Measurements from ENCODE around the gene PTPRT. TPM values are rescaled to one million over a fixed set of nuclear protein-coding genes. Genes with fewer than 3 reads are reported as not detected.
A peak's percentile ranks its signal among the peaks of the same experiment; 100 is the strongest.

The PTPRT gene
- total and polyA plus RNA-seq, 4 donors, result 10.7 to 46.1 (median 32.0) TPM

- H3K4me1 ChIP-seq (ENCODE audit: control insufficient read depth, insufficient read depth, low read length), result peaks cover 5% of the 10 kb centered on the region
- H3K9me3 ChIP-seq (ENCODE audit: control insufficient read depth, insufficient read depth, low read length), result no peaks in the 10 kb centered on the region
- H3K27ac ChIP-seq (ENCODE audit: low read depth, low read length), result no peak overlapping the region
- WGBS (ENCODE audit: insufficient coverage), result 100% methylated on average over 1 of the region's 2 CpGs
- DNase-seq (ENCODE audit: low read depth in 4 of 6, low spot score in 6 of 6), result no peak
- H3K27me3 ChIP-seq (ENCODE audit: control insufficient read depth, insufficient read depth, low read length), result no peaks in the 10 kb centered on the region
- H3K36me3 ChIP-seq (ENCODE audit: control insufficient read depth, insufficient read depth, low read length), result no peaks in the 10 kb centered on the region
- H3K4me3 ChIP-seq (ENCODE audit: low read depth, low read length), result no peak overlapping the region
Observed at GRCh38 chr20:43151256-43151655, 38.5 kb downstream of the PTPRT start.

DNA sequence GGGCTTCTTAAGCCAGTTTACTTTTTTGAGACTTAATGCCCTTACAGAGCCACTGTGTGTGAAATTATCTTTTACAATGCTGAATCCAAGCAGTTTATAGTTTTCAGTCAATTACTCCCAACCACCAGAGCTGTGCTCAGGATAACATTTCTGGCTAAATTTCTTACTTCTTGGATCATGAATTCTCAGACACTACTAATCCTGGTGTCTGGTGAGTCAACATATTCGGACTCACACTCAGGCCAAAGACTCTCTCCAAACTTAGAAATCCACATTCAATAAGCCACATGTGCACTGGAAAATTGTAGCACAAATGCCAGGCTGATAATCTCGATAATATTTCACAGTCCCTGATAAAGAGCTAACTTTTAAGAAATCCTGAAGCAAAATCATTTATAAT is 49.0 kb downstream of the PTPRT start:
- Histone ChIP-seq H3K36me3 (ENCODE audit: control insufficient read depth, insufficient read depth, low read length) (no peaks in the 10 kb centered on the region), H3K27me3 (ENCODE audit: control insufficient read depth, insufficient read depth, low read length) (no peaks in the 10 kb centered on the region), H3K9me3 (ENCODE audit: control insufficient read depth, insufficient read depth, low read length) (no peaks in the 10 kb centered on the region), H3K4me1 (ENCODE audit: control insufficient read depth, insufficient read depth, low read length) (peaks cover 22% of the 10 kb centered on the region), H3K4me3 (ENCODE audit: low read depth, low read length) (no peak overlapping the region), H3K27ac (ENCODE audit: low read depth, low read length) (no peak overlapping the region)
- peak in 1 of 6 donors; percentile 62 for DNase-seq (ENCODE audit: low read depth in 4 of 6, low spot score in 6 of 6)
- WGBS (ENCODE audit: insufficient coverage), result 76% methylated on average over 2 of the region's 2 CpGs

GRCh38 chr20:43138061-43138770 is 51.5 kb downstream of the PTPRT start:
- H3K27me3 ChIP-seq (ENCODE audit: control insufficient read depth, insufficient read depth, low read length), result no peaks in the 10 kb centered on the region
- DNase-seq (ENCODE audit: low read depth in 4 of 6, low spot score in 6 of 6), result peak in 1 of 6 donors; percentile 64

GRCh38 chr20:43137160-43137559 is 52.5 kb downstream of the PTPRT start:
- Histone ChIP-seq H3K27me3 (ENCODE audit: control insufficient read depth, insufficient read depth, low read length) (no peaks in the 10 kb centered on the region), H3K9me3 (ENCODE audit: control insufficient read depth, insufficient read depth, low read length) (no peaks in the 10 kb centered on the region), H3K27ac (ENCODE audit: low read depth, low read length) (no peak overlapping the region), H3K4me3 (ENCODE audit: low read depth, low read length) (no peak overlapping the region), H3K36me3 (ENCODE audit: control insufficient read depth, insufficient read depth, low read length) (no peaks in the 10 kb centered on the region), H3K4me1 (ENCODE audit: control insufficient read depth, insufficient read depth, low read length) (peaks cover 22% of the 10 kb centered on the region)
- no CpG with 5 or more reads among the region's 1 CpG for WGBS (ENCODE audit: insufficient coverage)
- no peak for DNase-seq (ENCODE audit: low read depth in 4 of 6, low spot score in 6 of 6)

More at GRCh38 chr20:43138061-43138770, 51.5 kb downstream of the PTPRT start:
- Histone ChIP-seq H3K4me1 (ENCODE audit: control insufficient read depth, insufficient read depth, low read length) (peaks cover 22% of the 10 kb centered on the region), H3K9me3 (ENCODE audit: control insufficient read depth, insufficient read depth, low read length) (no peaks in the 10 kb centered on the region), H3K36me3 (ENCODE audit: control insufficient read depth, insufficient read depth, low read length) (no peaks in the 10 kb centered on the region), H3K4me3 (ENCODE audit: low read depth, low read length) (no peak overlapping the region), H3K27ac (ENCODE audit: low read depth, low read length) (no peak overlapping the region)
- 71% methylated on average over 15 of the region's 17 CpGs for WGBS (ENCODE audit: insufficient coverage)

- no peak overlapping the region for H3K4me3 ChIP-seq (ENCODE audit: low read depth, low read length)
- H3K36me3 ChIP-seq (ENCODE audit: control insufficient read depth, insufficient read depth, low read length), result no peaks in the 10 kb centered on the region
- 31% methylated on average over 3 of the region's 5 CpGs for WGBS (ENCODE audit: insufficient coverage)
- H3K27me3 ChIP-seq (ENCODE audit: control insufficient read depth, insufficient read depth, low read length), result no peaks in the 10 kb centered on the region
- DNase-seq (ENCODE audit: low read depth in 4 of 6, low spot score in 6 of 6), result peak; percentile 29 to 85 (median 56)
- H3K27ac ChIP-seq (ENCODE audit: low read depth, low read length), result no peak overlapping the region
- H3K9me3 ChIP-seq (ENCODE audit: control insufficient read depth, insufficient read depth, low read length), result no peaks in the 10 kb centered on the region
- no peaks in the 10 kb centered on the region for H3K4me1 ChIP-seq (ENCODE audit: control insufficient read depth, insufficient read depth, low read length)
Observed at GRCh38 chr20:43124241-43124640, 65.5 kb downstream of the PTPRT start.

DNA sequence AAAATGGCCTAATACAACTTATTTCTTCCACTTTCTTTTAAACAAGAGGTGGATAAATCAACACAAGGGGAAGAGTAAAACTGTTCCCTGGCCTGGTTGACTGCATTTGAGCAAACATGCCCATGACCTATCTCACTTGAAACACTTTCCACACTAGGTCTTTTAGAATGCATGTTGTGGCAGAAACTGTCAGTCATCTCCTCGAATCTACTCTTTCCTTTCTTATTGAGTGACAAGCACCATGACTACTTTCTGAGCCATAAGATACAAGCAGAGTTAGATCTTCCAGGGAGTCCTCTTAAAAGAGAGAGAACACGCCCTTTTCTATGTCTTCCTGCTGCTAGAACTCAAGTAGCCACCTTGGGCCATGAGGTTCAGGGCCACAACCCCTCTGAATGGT is 66.5 kb downstream of the PTPRT start:
- no peak overlapping the region for H3K4me3 ChIP-seq (ENCODE audit: low read depth, low read length)
- WGBS (ENCODE audit: insufficient coverage), result no CpG with 5 or more reads among the region's 2 CpGs
- no peaks in the 10 kb centered on the region for H3K9me3 ChIP-seq (ENCODE audit: control insufficient read depth, insufficient read depth, low read length)
- no peaks in the 10 kb centered on the region for H3K27me3 ChIP-seq (ENCODE audit: control insufficient read depth, insufficient read depth, low read length)
- no peak for DNase-seq (ENCODE audit: low read depth in 4 of 6, low spot score in 6 of 6)
- H3K36me3 ChIP-seq (ENCODE audit: control insufficient read depth, insufficient read depth, low read length), result no peaks in the 10 kb centered on the region
- H3K4me1 ChIP-seq (ENCODE audit: control insufficient read depth, insufficient read depth, low read length), result no peaks in the 10 kb centered on the region
- H3K27ac ChIP-seq (ENCODE audit: low read depth, low read length), result no peak overlapping the region

GRCh38 chr20:43119720-43120119 is 70.0 kb downstream of the PTPRT start:
- no peak for DNase-seq (ENCODE audit: low read depth in 4 of 6, low spot score in 6 of 6)
- H3K4me1 ChIP-seq (ENCODE audit: control insufficient read depth, insufficient read depth, low read length), result no peaks in the 10 kb centered on the region

GRCh38 chr20:43102394-43102793 is 87.3 kb downstream of the PTPRT start:
- no peak for DNase-seq (ENCODE audit: low read depth in 4 of 6, low spot score in 6 of 6)
- Histone ChIP-seq H3K36me3 (ENCODE audit: control insufficient read depth, insufficient read depth, low read length) (no peaks in the 10 kb centered on the region), H3K9me3 (ENCODE audit: control insufficient read depth, insufficient read depth, low read length) (no peaks in the 10 kb centered on the region), H3K4me1 (ENCODE audit: control insufficient read depth, insufficient read depth, low read length) (peaks cover 8% of the 10 kb centered on the region), H3K27ac (ENCODE audit: low read depth, low read length) (no peak overlapping the region), H3K4me3 (ENCODE audit: low read depth, low read length) (no peak overlapping the region), H3K27me3 (ENCODE audit: control insufficient read depth, insufficient read depth, low read length) (no peaks in the 10 kb centered on the region)
- 67% methylated on average over 3 of the region's 5 CpGs for WGBS (ENCODE audit: insufficient coverage)

More at GRCh38 chr20:43119720-43120119, 70.0 kb downstream of the PTPRT start:
- H3K27ac ChIP-seq (ENCODE audit: low read depth, low read length), result no peak overlapping the region
- H3K36me3 ChIP-seq (ENCODE audit: control insufficient read depth, insufficient read depth, low read length), result no peaks in the 10 kb centered on the region
- no peak overlapping the region for H3K4me3 ChIP-seq (ENCODE audit: low read depth, low read length)
- H3K9me3 ChIP-seq (ENCODE audit: control insufficient read depth, insufficient read depth, low read length), result no peaks in the 10 kb centered on the region
- H3K27me3 ChIP-seq (ENCODE audit: control insufficient read depth, insufficient read depth, low read length), result no peaks in the 10 kb centered on the region
- WGBS (ENCODE audit: insufficient coverage), result no CpG with 5 or more reads among the region's 2 CpGs

DNA sequence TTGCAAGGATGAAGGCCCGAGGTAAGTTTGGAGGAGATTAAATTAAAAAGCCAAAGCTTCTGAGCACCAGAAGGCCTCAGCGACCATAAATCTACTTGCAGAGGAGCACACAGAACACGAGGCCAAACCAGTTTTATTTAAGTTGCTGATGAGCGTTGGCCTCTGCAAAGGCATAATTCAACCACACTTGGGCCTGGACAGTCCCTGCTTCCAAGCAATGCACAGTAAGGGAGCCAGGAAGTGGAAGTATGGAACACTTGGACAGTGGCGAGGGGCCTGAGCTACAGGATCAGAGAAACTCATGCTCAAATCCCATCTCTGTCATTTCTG is 92.8 kb downstream of the PTPRT start:
- peak overlapping the region; percentile 75 for H3K27ac ChIP-seq (ENCODE audit: low read depth, low read length)
- DNase-seq (ENCODE audit: low read depth in 4 of 6, low spot score in 6 of 6), result no peak
- peaks cover 27% of the 10 kb centered on the region for H3K4me1 ChIP-seq (ENCODE audit: control insufficient read depth, insufficient read depth, low read length)
- H3K4me3 ChIP-seq (ENCODE audit: low read depth, low read length), result no peak overlapping the region
- no peaks in the 10 kb centered on the region for H3K27me3 ChIP-seq (ENCODE audit: control insufficient read depth, insufficient read depth, low read length)
- no peaks in the 10 kb centered on the region for H3K9me3 ChIP-seq (ENCODE audit: control insufficient read depth, insufficient read depth, low read length)
- WGBS (ENCODE audit: insufficient coverage), result 35% methylated on average over 4 of the region's 5 CpGs
- H3K36me3 ChIP-seq (ENCODE audit: control insufficient read depth, insufficient read depth, low read length), result no peaks in the 10 kb centered on the region

DNA sequence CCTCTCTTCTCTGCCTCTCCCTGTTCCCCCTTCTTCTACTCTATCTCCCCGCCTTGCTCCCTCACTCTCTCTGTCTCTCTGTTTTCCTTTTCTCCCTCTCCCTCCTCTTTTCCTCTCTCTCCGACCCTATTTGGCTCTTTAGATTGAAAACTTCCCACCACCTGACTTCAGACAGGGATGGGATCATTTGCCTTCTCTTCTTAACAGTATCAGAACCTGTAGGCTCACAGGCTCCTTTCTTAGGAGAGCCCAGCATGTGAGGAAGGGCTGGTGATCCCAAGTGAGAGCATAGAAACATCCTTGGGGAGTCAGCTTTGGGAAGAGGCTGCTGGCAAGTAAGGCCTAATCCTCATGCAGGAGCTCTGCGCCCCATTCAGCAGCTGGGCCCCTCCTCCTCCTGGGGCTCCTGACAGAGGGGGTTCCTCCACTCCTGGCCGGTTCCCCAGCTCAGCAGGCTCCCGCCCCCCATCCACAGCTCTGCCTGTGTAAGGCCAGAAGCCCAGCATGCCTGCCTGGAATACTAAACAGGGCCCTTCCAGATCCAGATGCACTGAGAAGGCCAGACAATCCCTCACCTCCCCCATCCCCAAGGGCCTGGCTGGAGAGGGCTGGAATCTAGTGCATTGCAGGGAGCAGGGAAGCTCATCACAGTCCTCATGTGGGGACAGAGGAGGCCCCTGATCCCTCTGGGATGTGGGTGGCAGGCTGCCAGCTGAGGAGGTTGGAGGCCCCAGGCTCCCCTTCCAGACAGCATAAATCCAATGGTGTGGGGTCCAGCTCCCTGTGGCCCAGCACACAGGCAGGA is 93.4 kb downstream of the PTPRT start:
- WGBS (ENCODE audit: insufficient coverage), result 18% methylated on average over 4 of the region's 5 CpGs
- H3K4me3 ChIP-seq (ENCODE audit: low read depth, low read length), result no peak overlapping the region
- H3K36me3 ChIP-seq (ENCODE audit: control insufficient read depth, insufficient read depth, low read length), result no peaks in the 10 kb centered on the region
- peaks cover 27% of the 10 kb centered on the region for H3K4me1 ChIP-seq (ENCODE audit: control insufficient read depth, insufficient read depth, low read length)
- no peaks in the 10 kb centered on the region for H3K9me3 ChIP-seq (ENCODE audit: control insufficient read depth, insufficient read depth, low read length)
- H3K27me3 ChIP-seq (ENCODE audit: control insufficient read depth, insufficient read depth, low read length), result no peaks in the 10 kb centered on the region
- peak overlapping the region; percentile 75 for H3K27ac ChIP-seq (ENCODE audit: low read depth, low read length)
- DNase-seq (ENCODE audit: low read depth in 4 of 6, low spot score in 6 of 6), result peak; percentile 72 to 93 (median 79)

Measured in spinal cord (tissue), 10 donors.